Measurements from ENCODE around the gene NEAT1. TPM values are rescaled to one million over a fixed set of nuclear protein-coding genes. Genes with fewer than 3 reads are reported as not detected.

The NEAT1 gene
- 109 and 295 TPM in 2 replicates for total RNA-seq (ENCODE audit: low replicate concordance)

GRCh38 chr11:65422633-65423515 is at the start of gene NEAT1:
Gene NEAT1 (plus strand): TSS chr11:65422798.

GRCh38 chr11:65382033-65382803 is 40.4 kb upstream of the NEAT1 start, which contains the start of gene SLC25A45:
Gene SLC25A45 (minus strand): TSS chr11:65382646. CDS start chr11:65381951, 695 bp downstream.

GRCh38 chr11:65386307-65387140 is 36.1 kb upstream of the NEAT1 start, which contains the start of gene FRMD8:
Gene FRMD8 (plus strand): TSS chr11:65386637. CDS start chr11:65387037, 400 bp downstream.

Other genes with a start within 250 kb of the NEAT1 start
- 49.4 and 94.9 TPM in 2 replicates for gene CAPN1, start 240.9 kb upstream of the NEAT1 start, total RNA-seq (ENCODE audit: low replicate concordance)
- 3.4 and 3.9 TPM in 2 replicates for gene POLA2, start 160.8 kb upstream of the NEAT1 start, total RNA-seq (ENCODE audit: low replicate concordance)
- 8.5 and 17.2 TPM in 2 replicates for gene CDC42EP2, start 107.9 kb upstream of the NEAT1 start, total RNA-seq (ENCODE audit: low replicate concordance)
- gene DPF2, start 88.9 kb upstream of the NEAT1 start, total RNA-seq (ENCODE audit: low replicate concordance): 19.4 and 27.6 TPM in 2 replicates
- gene TIGD3, start 68.0 kb upstream of the NEAT1 start, total RNA-seq (ENCODE audit: low replicate concordance): 0.15 TPM in 1 of 2 replicates, not detected in the other
- gene SLC25A45, start 40.2 kb upstream of the NEAT1 start, total RNA-seq (ENCODE audit: low replicate concordance): 1.4 and 2.3 TPM in 2 replicates
- 20.6 and 36.7 TPM in 2 replicates for gene FRMD8, start 36.2 kb upstream of the NEAT1 start, total RNA-seq (ENCODE audit: low replicate concordance)
- 5,186 and 7,371 TPM in 2 replicates for gene MALAT1, start 76.2 kb downstream of the NEAT1 start, total RNA-seq (ENCODE audit: low replicate concordance)
- gene SCYL1, start 102.3 kb downstream of the NEAT1 start, total RNA-seq (ENCODE audit: low replicate concordance): 81.3 and 110 TPM in 2 replicates
- gene LTBP3, start 135.6 kb downstream of the NEAT1 start, total RNA-seq (ENCODE audit: low replicate concordance): 30.2 and 64.4 TPM in 2 replicates
- gene ZNRD2, start 147.7 kb downstream of the NEAT1 start, total RNA-seq (ENCODE audit: low replicate concordance): 34.3 and 43.3 TPM in 2 replicates
- 5.5 and 27.7 TPM in 2 replicates for gene FAM89B, start 149.7 kb downstream of the NEAT1 start, total RNA-seq (ENCODE audit: low replicate concordance)
- 46.1 and 54.4 TPM in 2 replicates for gene EHBP1L1, start 153.3 kb downstream of the NEAT1 start, total RNA-seq (ENCODE audit: low replicate concordance)
- gene KCNK7, start 173.0 kb downstream of the NEAT1 start, total RNA-seq (ENCODE audit: low replicate concordance): 0.23 TPM in 1 of 2 replicates, not detected in the other
- gene MAP3K11, start 191.4 kb downstream of the NEAT1 start, total RNA-seq (ENCODE audit: low replicate concordance): 19.1 and 20.2 TPM in 2 replicates
- 10.4 and 10.5 TPM in 2 replicates for gene PCNX3, start 193.0 kb downstream of the NEAT1 start, total RNA-seq (ENCODE audit: low replicate concordance)
- gene SIPA1, start 215.3 kb downstream of the NEAT1 start, total RNA-seq (ENCODE audit: low replicate concordance): 10.2 and 14.0 TPM in 2 replicates
- gene RELA, start 240.1 kb downstream of the NEAT1 start, total RNA-seq (ENCODE audit: low replicate concordance): 12.9 and 17.1 TPM in 2 replicates

All from smooth muscle cell of the coronary artery (primary cell).